DND-41 (cell line): Measurements from ENCODE around the gene ASB8.

Experiments
- EZH2 ChIP-seq: IDR thresholded peaks from 3 replicates; pipeline ENCODE4 v1.6.1; 2012; ENCODE audit warnings: borderline replicate concordance, low read depth, mild to moderate bottlenecking, moderate library complexity, low read length, inconsistent platforms; ENCODE audit not compliant: severe bottlenecking
- TF ChIP-seq, protein P1 (sequence below): IDR thresholded peaks from 2 replicates; pipeline ENCODE4 v1.5.1; 2012; ENCODE audit warnings: borderline replicate concordance, low read length, moderate library complexity, mild to moderate bottlenecking; ENCODE audit not compliant: poor library complexity, severe bottlenecking; ENCODE audit errors: extremely low read depth

DNA sequence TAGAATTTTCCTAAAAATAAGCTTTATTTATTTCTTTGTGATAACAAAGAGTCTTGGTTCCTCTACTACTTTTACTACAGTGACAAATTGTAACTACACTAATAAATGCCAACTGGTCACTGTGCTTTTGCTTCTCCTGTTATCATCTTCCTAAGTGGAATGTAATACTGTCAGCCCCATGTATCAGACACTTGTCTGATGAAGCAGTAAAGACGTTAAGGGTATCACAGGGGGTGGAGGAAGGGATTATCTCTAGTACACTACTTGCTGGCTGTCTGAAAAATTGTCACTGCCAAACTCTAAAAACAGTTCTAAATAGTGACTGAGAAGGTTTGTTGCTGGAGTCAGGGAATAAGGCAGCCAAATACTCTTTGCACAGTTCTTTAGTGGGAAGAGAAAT, 11.3 kb downstream of the ASB8 start:
- TF ChIP-seq, protein P1, sequence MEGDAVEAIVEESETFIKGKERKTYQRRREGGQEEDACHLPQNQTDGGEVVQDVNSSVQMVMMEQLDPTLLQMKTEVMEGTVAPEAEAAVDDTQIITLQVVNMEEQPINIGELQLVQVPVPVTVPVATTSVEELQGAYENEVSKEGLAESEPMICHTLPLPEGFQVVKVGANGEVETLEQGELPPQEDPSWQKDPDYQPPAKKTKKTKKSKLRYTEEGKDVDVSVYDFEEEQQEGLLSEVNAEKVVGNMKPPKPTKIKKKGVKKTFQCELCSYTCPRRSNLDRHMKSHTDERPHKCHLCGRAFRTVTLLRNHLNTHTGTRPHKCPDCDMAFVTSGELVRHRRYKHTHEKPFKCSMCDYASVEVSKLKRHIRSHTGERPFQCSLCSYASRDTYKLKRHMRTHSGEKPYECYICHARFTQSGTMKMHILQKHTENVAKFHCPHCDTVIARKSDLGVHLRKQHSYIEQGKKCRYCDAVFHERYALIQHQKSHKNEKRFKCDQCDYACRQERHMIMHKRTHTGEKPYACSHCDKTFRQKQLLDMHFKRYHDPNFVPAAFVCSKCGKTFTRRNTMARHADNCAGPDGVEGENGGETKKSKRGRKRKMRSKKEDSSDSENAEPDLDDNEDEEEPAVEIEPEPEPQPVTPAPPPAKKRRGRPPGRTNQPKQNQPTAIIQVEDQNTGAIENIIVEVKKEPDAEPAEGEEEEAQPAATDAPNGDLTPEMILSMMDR, result no peak
- TF ChIP-seq EZH2, result no peak
